AG09309 (cell line): ENCODE measurements around the gene SFTPB.

ENCODE experiments used
- DNase-seq: peaks from one replicate; pipeline ENCODE4 v3.0.0-alpha.2; 2010; ENCODE audit warnings: low read depth
- H3K4me3 ChIP-seq: 2 replicates; pipeline ENCODE4 v1.5.1; 2011; ENCODE audit warnings: mild to moderate bottlenecking, low read depth, low read length, moderate library complexity; ENCODE audit not compliant: control insufficient read depth
- CTCF ChIP-seq: IDR thresholded peaks from 2 replicates; pipeline ENCODE4 v1.5.1; 2011; ENCODE audit warnings: mild to moderate bottlenecking, low read depth, low read length, inconsistent platforms; ENCODE audit not compliant: insufficient read depth, control insufficient read depth; ENCODE audit errors: missing control alignments

Gene SFTPB

GRCh38 chr2:85712849-85713612, 45.0 kb upstream of the SFTPB start:
- DNase-seq, result no peak
- H3K4me3 ChIP-seq, result no peak overlapping the region
- TF ChIP-seq CTCF, result no peak

GRCh38 chr2:85712336-85712735, 44.3 kb upstream of the SFTPB start:
- TF ChIP-seq CTCF, result no peak
- no peak for DNase-seq
- H3K4me3 ChIP-seq, result no peak overlapping the region

- DNase-seq, result no peak
- no peak for TF ChIP-seq CTCF
- H3K4me3 ChIP-seq, result no peak overlapping the region
These were observed 43.6 kb upstream of the SFTPB start for GRCh38 chr2:85711578-85712060.

- H3K4me3 ChIP-seq, result no peak overlapping the region
- no peak for TF ChIP-seq CTCF
These were observed 42.9 kb upstream of the SFTPB start for GRCh38 chr2:85710687-85711577.

GRCh38 chr2:85709401-85709811, 41.4 kb upstream of the SFTPB start:
- DNase-seq, result no peak
- TF ChIP-seq CTCF, result no peak
- no peak overlapping the region for H3K4me3 ChIP-seq

More at GRCh38 chr2:85710687-85711577, 42.9 kb upstream of the SFTPB start:
- no peak for DNase-seq

GRCh38 chr2:85708641-85709040, 40.6 kb upstream of the SFTPB start:
- DNase-seq, result no peak
- no peak overlapping the region for H3K4me3 ChIP-seq
- TF ChIP-seq CTCF, result no peak
